B cell (primary cell): ENCODE data around the gene AKR1C3.

Experiments used
- CTCF ChIP-seq: fragments of 200-600 bp; IDR thresholded peaks from one replicate; pipeline ENCODE4 v1.8.0; 2022; ENCODE audit warnings: antibody characterized with exemption, mild to moderate bottlenecking
- EZH2 ChIP-seq: IDR thresholded peaks from 2 replicates; pipeline ENCODE4 v1.6.1; 2012; ENCODE audit warnings: borderline replicate concordance, low read depth, mild to moderate bottlenecking, moderate library complexity, low read length; ENCODE audit not compliant: insufficient read depth, poor library complexity, severe bottlenecking

- TF ChIP-seq CTCF = no peak
- no peak for TF ChIP-seq EZH2
Observed at GRCh38 chr10:5076615-5077014, 17.6 kb upstream of the AKR1C3 start.
